HG03469 (cell line): Measurements from ENCODE around the gene KRTAP20-4.

Experiments
- ATAC-seq: cut with Tn5 transposase; IDR thresholded peaks from one replicate; pipeline ENCODE4 v1.9.1; 2021; ENCODE audit warnings: mild to moderate bottlenecking, moderate library complexity, moderate number of reproducible peaks; ENCODE audit not compliant: unreplicated experiment

The KRTAP20-4 gene

GRCh38 chr21:30646904-30647414 lies 26.5 kb downstream of the KRTAP20-4 start:
- ATAC-seq: no peak

- ATAC-seq: no peak
Measured at GRCh38 chr21:30652891-30653290, 32.5 kb downstream of the KRTAP20-4 start.

- ATAC-seq: no peak
Measured at GRCh38 chr21:30668776-30669175, 48.3 kb downstream of the KRTAP20-4 start.
